Astrocyte of the cerebellum (primary cell): Measurements from ENCODE around the gene LPIN3.

Experiments
- DNase-seq: peaks from one replicate; pipeline ENCODE4 v3.0.0-alpha.2; 2011; ENCODE audit warnings: low read depth
- H3K4me3 ChIP-seq: 2 replicates; pipeline ENCODE4 v1.5.1; 2011; ENCODE audit warnings: mild to moderate bottlenecking, low read depth, low read length, moderate library complexity
- CTCF ChIP-seq: IDR thresholded peaks from 2 replicates; pipeline ENCODE4 v1.5.1; 2012; ENCODE audit warnings: low read length, low read depth, moderate library complexity, mild to moderate bottlenecking; ENCODE audit errors: missing control alignments
- in situ Hi-C: cut with HindIII; loops from 2 replicates; pipeline ENCODE4 v1.10.0; 2017; ENCODE audit warnings: low sequenced_read_pairs

The LPIN3 gene

GRCh38 chr20:41395667-41396664, 55.3 kb downstream of the LPIN3 start:
- in situ Hi-C loops: no loop called here

DNA sequence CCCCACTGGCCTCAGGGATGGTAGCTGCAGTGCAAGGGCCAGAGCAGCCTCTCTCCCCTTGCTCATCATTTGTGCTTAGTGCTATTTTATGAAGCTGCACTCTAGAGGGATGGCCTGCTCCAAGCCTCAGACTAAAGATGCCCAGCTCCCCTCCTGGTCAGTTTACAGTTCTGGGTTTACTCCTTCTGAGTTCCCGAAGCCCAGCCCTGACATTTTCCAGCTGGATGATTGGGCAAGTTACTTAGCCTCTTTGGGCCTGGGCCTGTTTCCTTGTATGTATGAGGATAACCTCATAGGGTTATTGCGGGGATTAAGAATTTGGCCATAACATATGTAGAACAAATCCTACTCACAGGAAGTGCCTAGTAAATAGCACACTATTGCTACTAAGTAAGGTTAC, 57.8 kb downstream of the LPIN3 start:
- no peak for DNase-seq
- no peak overlapping the region for H3K4me3 ChIP-seq
- in situ Hi-C loops: no loop called here
- no peak for TF ChIP-seq CTCF

More at GRCh38 chr20:41395667-41396664, 55.3 kb downstream of the LPIN3 start:
- no peak for TF ChIP-seq CTCF
- no peak overlapping the region for H3K4me3 ChIP-seq
- DNase-seq: no peak

DNA sequence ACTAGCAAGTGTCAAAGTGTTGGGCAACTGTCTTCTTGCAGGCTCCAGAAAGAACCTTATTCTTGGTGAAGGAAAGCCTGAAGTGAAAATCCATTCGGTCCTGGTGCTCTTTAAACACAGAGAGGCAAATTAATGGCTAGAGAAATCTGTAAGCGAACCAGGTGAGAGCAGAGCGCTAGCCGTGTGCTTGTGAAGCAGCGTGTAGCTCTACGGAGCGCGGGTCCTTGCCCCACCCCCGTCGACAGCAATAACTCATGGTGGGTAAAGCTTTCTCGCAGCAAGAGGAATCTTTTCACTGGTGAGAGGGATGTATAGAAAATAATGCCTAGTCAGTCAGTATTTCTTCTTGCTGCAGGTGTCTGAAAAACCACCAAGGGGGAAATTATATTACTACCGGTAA, 63.0 kb downstream of the LPIN3 start:
- in situ Hi-C loops: no loop called here

GRCh38 chr20:41405436-41405835, 64.8 kb downstream of the LPIN3 start:
- no peak overlapping the region for H3K4me3 ChIP-seq
- DNase-seq: no peak
- in situ Hi-C loops: no loop called here
- TF ChIP-seq CTCF: no peak

More for the DNA sequence above, 63.0 kb downstream of the LPIN3 start:
- H3K4me3 ChIP-seq: no peak overlapping the region
- no peak for DNase-seq
- TF ChIP-seq CTCF: no peak

DNA sequence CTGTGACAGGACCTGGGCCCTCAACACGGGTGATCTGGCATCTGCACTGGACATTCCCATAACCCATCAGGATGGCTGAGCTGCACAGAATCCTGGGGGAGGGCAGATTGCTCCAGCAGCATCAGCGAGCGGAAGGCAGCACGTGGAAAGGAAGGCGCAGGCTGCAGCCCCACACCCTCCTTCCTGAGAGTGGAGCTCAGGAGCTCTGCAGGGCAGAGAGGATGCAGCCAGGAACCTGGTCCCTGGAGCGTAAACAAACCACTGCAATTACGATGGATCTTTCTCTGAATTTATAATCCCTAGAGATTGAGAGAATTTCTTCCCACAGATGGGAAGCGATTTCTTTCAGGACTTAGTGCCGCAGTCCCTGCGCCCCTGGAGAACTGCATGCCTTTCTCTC, 65.7 kb downstream of the LPIN3 start:
- in situ Hi-C loops: no loop called here
- TF ChIP-seq CTCF: no peak
- no peak for DNase-seq
- H3K4me3 ChIP-seq: no peak overlapping the region

DNA sequence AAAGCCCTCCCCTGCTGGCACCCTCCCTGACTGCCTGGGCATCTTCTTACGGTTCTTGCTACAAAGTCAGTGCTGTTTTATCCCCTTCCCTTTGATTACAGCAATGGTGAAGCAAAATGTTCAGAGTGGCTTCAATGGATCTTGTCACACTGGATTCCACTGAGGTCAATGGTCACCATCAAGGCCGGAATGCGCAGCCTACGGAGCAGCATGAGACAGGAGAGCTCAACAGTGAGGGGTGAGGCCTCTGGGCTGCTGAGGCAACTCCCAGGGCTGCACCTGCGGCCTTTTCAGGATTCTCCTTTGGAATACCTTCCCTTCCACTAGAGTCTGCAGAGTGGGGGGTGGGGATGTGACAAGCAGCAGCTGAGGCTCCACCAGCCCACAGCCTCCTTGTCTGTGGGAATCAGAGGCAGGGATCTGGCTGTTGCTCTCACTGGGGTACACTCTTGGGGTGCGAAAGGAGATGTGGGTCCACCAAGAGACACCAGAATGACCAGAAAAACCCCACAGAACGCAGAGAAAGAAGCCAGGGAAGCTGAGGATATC, 66.3 kb downstream of the LPIN3 start:
- DNase-seq: no peak
- no peak for TF ChIP-seq CTCF
- in situ Hi-C loops: no loop called here

More for the DNA sequence above, 66.3 kb downstream of the LPIN3 start:
- H3K4me3 ChIP-seq: no peak overlapping the region
